HepG2 (cell line): ENCODE data around the gene VPS11. TPM values are rescaled to one million over a fixed set of nuclear protein-coding genes. Genes with fewer than 3 reads are reported as not detected.
A peak's percentile ranks its signal among the peaks of the same experiment; 100 is the strongest.

ENCODE experiments used
- ADNP ChIP-seq: sonication (generic); formaldehyde crosslinking; IDR thresholded peaks from 2 replicates; pipeline ENCODE4 v1.4.0; 2020; ENCODE audit warnings: missing genetic modification reagents
- ATRX ChIP-seq: sonication (generic); formaldehyde crosslinking; IDR thresholded peaks from 2 replicates; pipeline ENCODE4 v1.4.0; 2020; ENCODE audit warnings: missing genetic modification reagents, borderline replicate concordance
- BORCS8-MEF2B ChIP-seq: sonication (generic); formaldehyde crosslinking; IDR thresholded peaks from 2 replicates; pipeline ENCODE4 v1.8.0; 2022; ENCODE audit warnings: mild to moderate bottlenecking, missing genetic modification reagents
- ESRRA ChIP-seq: sonication (generic); formaldehyde crosslinking; IDR thresholded peaks from 2 replicates; pipeline ENCODE4 v1.5.1; 2020; ENCODE audit warnings: mild to moderate bottlenecking, low read depth, missing genetic modification reagents
- FOXP1 ChIP-seq, 2 experiments: fragments of 450-650 bp in 1 of 2; IDR thresholded peaks; 2 replicates each; pipeline ENCODE4 v1.6.1; 2017 to 2018; ENCODE audit warnings: antibody characterized with exemption in 1 of 2
- FUBP1 ChIP-seq: sonication (generic); formaldehyde crosslinking; IDR thresholded peaks from 2 replicates; pipeline ENCODE4 v1.5.1; 2020; ENCODE audit warnings: missing genetic modification reagents, mild to moderate bottlenecking, borderline replicate concordance
- GTF2F1 ChIP-seq: fragments of 150-350 bp; IDR thresholded peaks from 2 replicates; pipeline ENCODE4 v1.6.1; 2014; ENCODE audit warnings: low read length
- ISL2 ChIP-seq: sonication (generic); formaldehyde crosslinking; IDR thresholded peaks from 2 replicates; pipeline ENCODE4 v1.5.0; 2020; ENCODE audit warnings: missing genetic modification reagents
- KDM6A ChIP-seq: IDR thresholded peaks from 2 replicates; pipeline ENCODE4 v1.6.1; 2016; ENCODE audit warnings: low read depth
- NR1H2 ChIP-seq: sonication (generic); formaldehyde crosslinking; IDR thresholded peaks from 2 replicates; pipeline ENCODE4 v1.8.1; 2022; ENCODE audit warnings: low read depth, missing genetic modification reagents, borderline replicate concordance
- PHF21A ChIP-seq: sonication (generic); formaldehyde crosslinking; IDR thresholded peaks from 2 replicates; pipeline ENCODE4 v1.5.0; 2020; ENCODE audit warnings: mild to moderate bottlenecking, missing genetic modification reagents
- RAD21 ChIP-seq: fragments of 450-650 bp; formaldehyde crosslinking; IDR thresholded peaks from 2 replicates; pipeline ENCODE4 v1.5.0; 2020; ENCODE audit warnings: mild to moderate bottlenecking
- SALL2 ChIP-seq: sonication (generic); formaldehyde crosslinking; IDR thresholded peaks from 2 replicates; pipeline ENCODE4 v1.8.1; 2023; ENCODE audit warnings: mild to moderate bottlenecking, missing genetic modification reagents, inconsistent platforms
- TMF1 ChIP-seq: sonication (generic); formaldehyde crosslinking; IDR thresholded peaks from 2 replicates; pipeline ENCODE4 v1.8.1; 2022; ENCODE audit warnings: low read depth, missing genetic modification reagents
- ZBED4 ChIP-seq: sonication (generic); formaldehyde crosslinking; IDR thresholded peaks from 2 replicates; pipeline ENCODE4 v1.4.0; 2020; ENCODE audit warnings: missing genetic modification reagents, borderline replicate concordance
- ZBTB14 ChIP-seq: sonication (generic); formaldehyde crosslinking; IDR thresholded peaks from 2 replicates; pipeline ENCODE4 v1.4.0; 2020; ENCODE audit warnings: missing genetic modification reagents
- ZBTB7A ChIP-seq: sonication (generic); formaldehyde crosslinking; IDR thresholded peaks from 2 replicates; pipeline ENCODE4 v1.8.0; 2022; ENCODE audit warnings: mild to moderate bottlenecking, missing genetic modification reagents
- ZFP37 ChIP-seq: sonication (generic); formaldehyde crosslinking; IDR thresholded peaks from 2 replicates; pipeline ENCODE4 v1.4.0; 2020; ENCODE audit warnings: missing genetic modification reagents, borderline replicate concordance
- ZNF24 ChIP-seq: fragments of 450-650 bp; IDR thresholded peaks from 2 replicates; pipeline ENCODE4 v1.6.1; 2017; ENCODE audit warnings: antibody characterized with exemption, mild to moderate bottlenecking
- ZNF256 ChIP-seq: sonication (generic); formaldehyde crosslinking; conservative IDR thresholded peaks from 2 replicates; pipeline ENCODE4 v1.4.0; 2020; ENCODE audit warnings: missing genetic modification reagents
- ZNF33A ChIP-seq: sonication (generic); formaldehyde crosslinking; IDR thresholded peaks from 2 replicates; pipeline ENCODE4 v1.5.1; 2020; ENCODE audit warnings: missing genetic modification reagents, mild to moderate bottlenecking, moderate library complexity, borderline replicate concordance
- ZSCAN20 ChIP-seq: sonication (generic); formaldehyde crosslinking; IDR thresholded peaks from 2 replicates; pipeline ENCODE4 v1.4.0; 2020; ENCODE audit warnings: missing genetic modification reagents, mild to moderate bottlenecking, borderline replicate concordance
- ZUFSP ChIP-seq: sonication (generic); formaldehyde crosslinking; IDR thresholded peaks from 2 replicates; pipeline ENCODE4 v1.9.0; 2021; ENCODE audit warnings: missing genetic modification reagents, mild to moderate bottlenecking, borderline replicate concordance
- polyA plus RNA-seq, 8 experiments: library from polyadenylated mRNA; depleted of rRNA in 3 of 8; stranded (reverse) in 7 of 8; unstranded in 1 of 8; fragments of >200 nt; fragmentation: Illumina TruSeq in 4 of 8; extraction: Trizol in 4 of 8; gene quantifications; 2 replicates each; pipeline versions ENCODE4 v1.2.1 to v1.2.3, GENCODE V29; 2011 to 2016; ENCODE audit warnings: low read depth in 4 of 8, missing spikeins in 1 of 8, mixed read lengths in 1 of 8; ENCODE audit not compliant: insufficient read depth in 1 of 8
- total RNA-seq, 5 experiments: library from RNA; depleted of rRNA; stranded (reverse); fragments of >200 nt; fragmentation: Illumina TruSeq; extraction: Trizol; gene quantifications; 2 replicates each; pipeline ENCODE4 v1.2.3, GENCODE V29; 2016; ENCODE audit warnings: low read depth in 1 of 5

The VPS11 gene
- total and polyA plus RNA-seq, 2 of the 13 experiments (the other 11 are each of a cell fraction or from before 2014, with no cell fraction given) = 13.7 to 21.6 TPM

- TF ChIP-seq FUBP1 (CRISPR knock-in tag) (no peak), SALL2 (peak; percentile 81), KDM6A (CRISPR knock-in tag) (no peak), ZNF256 (CRISPR knock-in tag) (no peak), ZNF24 (no peak), BORCS8-MEF2B (CRISPR knock-in tag) (no peak), ZBTB14 (CRISPR knock-in tag) (no peak), TMF1 (CRISPR knock-in tag) (peak; percentile 49; the same call in 1 of the 2 replicates), ZFP37 (0 out of 2 replicates have a peak, but pooled peaks have one; percentile 14), ZBTB7A (CRISPR knock-in tag) (no peak), NR1H2 (CRISPR knock-in tag) (no peak), ZSCAN20 (CRISPR knock-in tag) (no peak), GTF2F1 (no peak), ZNF33A (CRISPR knock-in tag) (no peak), PHF21A (peak; percentile 91), ATRX (CRISPR knock-in tag) (no peak), FOXP1 (IDR thresholded peaks at IDR 0.05) (no peak), FOXP1 (CRISPR knock-in tag; IDR thresholded peaks at IDR 0.05) (no peak; the same call in 1 of the 2 replicates), ADNP (CRISPR knock-in tag) (no peak), ESRRA (CRISPR knock-in tag) (no peak), RAD21 (CRISPR knock-in tag) (no peak), ZUFSP (CRISPR knock-in tag) (no peak), ISL2 (CRISPR knock-in tag) (peak; percentile 21; the same call in 1 of the 2 replicates), ZBED4 (CRISPR knock-in tag) (no peak)
Observed at GRCh38 chr11:119101759-119102423, 34.3 kb downstream of the VPS11 start, which contains the start of gene DPAGT1 (continued).
